ENCODE results near the gene GADL1.

The GADL1 gene

DNA sequence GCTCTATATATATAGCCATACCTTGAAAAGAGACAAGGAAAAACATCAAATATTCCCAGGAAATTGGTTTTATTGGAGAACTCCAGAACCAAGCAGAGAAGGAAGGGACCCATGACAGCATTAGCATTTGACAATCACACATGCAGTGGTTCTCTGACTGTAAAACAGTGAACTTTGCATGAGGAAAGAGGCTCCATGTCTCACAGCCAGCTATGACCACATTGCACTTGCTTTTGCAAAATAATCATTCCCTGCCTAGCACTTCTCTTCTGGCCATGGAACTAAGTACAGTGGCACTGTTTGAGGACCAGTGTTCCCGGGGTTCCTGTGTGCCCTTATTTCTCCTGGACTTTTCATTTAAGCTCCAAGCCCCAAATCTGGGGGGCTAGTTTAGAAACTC lies 202.5 kb downstream of the GADL1 start:
- no peak for DNase-seq

DNA sequence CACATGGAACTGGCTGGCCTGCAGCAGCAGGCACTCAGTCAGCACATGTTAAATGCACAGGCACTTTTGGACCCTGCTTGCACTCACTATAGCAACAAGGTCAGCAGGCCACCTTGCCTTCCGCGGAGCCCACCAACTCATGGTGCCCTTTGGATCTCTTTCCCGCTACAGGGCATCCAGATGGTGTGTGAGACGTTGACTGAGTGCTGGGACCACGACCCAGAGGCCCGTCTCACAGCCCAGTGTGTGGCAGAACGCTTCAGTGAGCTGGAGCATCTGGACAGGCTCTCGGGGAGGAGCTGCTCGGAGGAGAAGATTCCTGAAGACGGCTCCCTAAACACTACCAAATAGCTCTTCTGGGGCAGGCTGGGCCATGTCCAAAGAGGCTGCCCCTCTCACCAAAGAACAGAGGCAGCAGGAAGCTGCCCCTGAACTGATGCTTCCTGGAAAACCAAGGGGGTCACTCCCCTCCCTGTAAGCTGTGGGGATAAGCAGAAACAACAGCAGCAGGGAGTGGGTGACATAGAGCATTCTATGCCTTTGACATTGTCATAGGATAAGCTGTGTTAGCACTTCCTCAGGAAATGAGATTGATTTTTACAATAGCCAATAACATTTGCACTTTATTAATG lies 203.1 kb downstream of the GADL1 start:
- no peak for DNase-seq

- no peak for DNase-seq
Observed at GRCh38 chr3:30690199-30690598, 204.3 kb downstream of the GADL1 start.

DNA sequence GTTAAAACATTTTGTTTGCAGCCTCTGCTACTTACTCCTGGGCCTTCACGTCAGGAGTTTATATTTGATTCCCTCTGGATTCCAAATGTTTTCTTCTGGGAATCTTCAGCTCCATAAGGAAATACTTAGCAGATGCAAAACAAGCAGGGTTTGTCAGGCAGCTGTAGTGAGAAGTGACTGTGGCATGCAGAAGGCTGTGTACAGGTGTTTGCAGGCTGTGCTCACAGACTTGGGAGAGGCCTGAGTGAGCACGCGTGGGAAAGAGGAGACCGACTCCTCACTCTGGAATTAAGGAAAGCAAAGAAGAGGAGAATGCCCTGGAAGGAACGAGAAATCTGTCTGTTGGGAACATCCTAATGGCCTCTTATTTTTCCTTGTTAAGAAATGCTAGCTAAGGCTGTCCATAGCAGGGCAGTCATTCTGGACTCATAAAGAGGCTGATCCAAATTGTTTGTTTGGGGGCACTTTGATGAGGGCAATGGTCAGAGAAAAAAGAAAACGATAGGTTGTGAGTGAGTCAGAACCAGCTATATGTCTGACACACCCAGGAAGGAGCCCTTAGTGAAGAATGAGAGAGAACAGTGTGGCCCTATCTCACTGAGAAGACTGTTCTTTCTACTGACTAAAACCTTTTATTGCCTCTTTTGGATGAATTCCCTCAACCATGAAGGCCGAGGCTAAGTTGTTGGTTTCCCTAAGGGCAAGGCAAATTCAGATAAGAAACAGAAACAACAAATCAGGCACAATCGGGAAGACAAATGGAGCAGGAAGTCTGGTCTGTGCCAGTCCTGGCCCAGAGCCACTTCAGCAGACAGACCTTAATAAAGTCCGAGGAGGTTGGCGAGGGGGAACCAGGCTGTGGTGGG lies 205.5 kb downstream of the GADL1 start:
- no peak for DNase-seq

- no peak for DNase-seq
Observed at GRCh38 chr3:30687930-30688570, 206.4 kb downstream of the GADL1 start.

- no peak for DNase-seq
Observed at GRCh38 chr3:30686799-30687198, 207.7 kb downstream of the GADL1 start.

GRCh38 chr3:30686176-30686575 lies 208.3 kb downstream of the GADL1 start:
- no peak for DNase-seq

- no peak for DNase-seq
Observed at GRCh38 chr3:30685267-30685667, 209.2 kb downstream of the GADL1 start.

GRCh38 chr3:30684356-30684755 lies 210.1 kb downstream of the GADL1 start:
- DNase-seq: no peak

- DNase-seq: no peak
Observed at GRCh38 chr3:30683769-30684168, 210.7 kb downstream of the GADL1 start.

DNA sequence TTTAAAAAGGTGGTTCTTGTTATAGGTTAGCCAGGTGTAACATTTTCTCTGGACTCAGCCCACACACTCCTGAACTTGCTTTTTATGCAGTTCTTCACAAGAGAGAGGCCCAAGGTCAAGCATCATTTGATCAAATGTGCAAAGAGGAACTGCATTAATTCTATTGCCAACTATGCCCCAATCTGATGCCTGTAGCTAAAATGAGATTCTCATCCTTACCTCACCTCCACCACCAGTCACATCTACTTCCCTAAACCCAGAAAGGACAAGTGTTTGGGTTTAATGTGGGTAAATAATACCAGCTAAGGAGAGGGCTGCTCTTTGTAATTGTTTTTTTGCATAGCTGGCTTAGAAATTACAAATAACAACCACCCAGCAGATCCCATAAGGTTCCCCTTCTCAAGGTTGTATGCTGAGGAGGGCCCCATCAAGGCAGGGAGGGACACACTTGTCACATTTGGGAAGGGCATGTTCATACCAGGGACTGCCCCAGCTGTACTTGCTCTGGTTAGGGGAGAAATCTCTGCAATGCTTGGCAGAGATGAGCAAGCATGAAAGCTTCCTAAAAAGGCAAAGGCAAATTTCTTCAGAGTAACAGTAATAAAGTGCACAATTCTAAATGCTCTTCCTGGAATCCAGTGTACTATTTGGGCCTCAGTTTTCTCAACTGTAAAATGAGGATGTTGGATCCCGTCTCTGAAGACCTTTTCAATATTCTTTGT lies 211.9 kb downstream of the GADL1 start:
- DNase-seq: no peak

DNA sequence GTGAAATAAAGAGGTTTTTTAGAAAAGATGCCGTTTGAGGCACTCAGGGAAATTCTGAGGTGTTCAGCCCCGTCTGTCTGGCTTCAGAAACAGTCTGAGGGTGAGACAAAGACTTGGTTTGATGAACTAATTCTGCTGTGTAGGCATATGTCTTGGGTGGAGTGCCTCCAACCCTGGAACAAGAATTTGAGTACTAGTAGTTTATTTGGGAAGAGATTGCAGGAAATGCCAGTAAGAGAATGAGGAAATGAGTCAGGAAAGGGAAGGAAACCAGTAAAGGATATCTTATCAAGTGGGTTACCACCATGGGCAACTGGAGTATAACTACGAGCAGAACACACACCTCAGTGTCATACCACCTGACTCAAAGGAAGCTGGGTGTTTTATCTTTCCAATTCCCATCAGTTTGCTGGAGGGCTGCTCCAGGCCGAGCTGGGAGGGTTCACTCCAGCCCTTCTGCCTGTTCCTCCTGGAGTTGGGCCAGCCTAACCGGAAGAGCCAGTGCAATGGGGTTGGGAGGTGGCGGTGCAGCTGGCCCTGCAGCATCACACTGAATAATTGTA lies 212.7 kb downstream of the GADL1 start:
- DNase-seq: no peak

GRCh38 chr3:30680789-30681648 lies 213.4 kb downstream of the GADL1 start:
- no peak for DNase-seq

GRCh38 chr3:30679045-30679444 lies 215.4 kb downstream of the GADL1 start:
- no peak for DNase-seq

DNA sequence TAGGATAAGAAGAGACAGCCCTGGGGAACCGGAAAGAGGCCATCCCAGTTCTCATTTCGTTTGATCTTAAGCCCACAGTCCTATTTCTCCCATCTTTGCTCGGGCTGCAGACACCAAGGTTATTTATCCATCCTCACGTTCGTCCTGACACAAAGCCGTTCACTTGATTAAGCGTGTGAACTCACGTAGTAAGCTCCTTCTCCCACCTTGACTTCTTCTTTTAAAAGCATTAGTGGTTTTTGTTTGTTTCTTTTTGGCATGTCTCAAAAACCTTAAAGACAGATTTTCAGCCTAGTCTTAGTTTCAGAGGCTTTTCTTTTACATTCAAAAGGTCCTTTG lies 217.1 kb downstream of the GADL1 start:
- DNase-seq: no peak

- DNase-seq: no peak
Observed at GRCh38 chr3:30676424-30677346, 217.8 kb downstream of the GADL1 start.
